HEK293 (cell line): ENCODE data around the gene CCNI2.

Experiments
- KLF16 ChIP-seq: fragments of 450-650 bp; formaldehyde crosslinking; IDR thresholded peaks from 2 replicates; pipeline ENCODE4 v1.5.1; 2017; ENCODE audit warnings: missing biosample characterization, missing genetic modification characterization
- ZFP3 ChIP-seq: fragments of 450-650 bp; formaldehyde crosslinking; IDR thresholded peaks from 2 replicates; pipeline ENCODE4 v1.5.1; 2016; ENCODE audit warnings: low read depth, missing biosample characterization, missing genetic modification characterization
- ZNF548 ChIP-seq: fragments of 450-650 bp; formaldehyde crosslinking; IDR thresholded peaks from 2 replicates; pipeline ENCODE4 v1.5.1; 2016; ENCODE audit warnings: missing biosample characterization, missing genetic modification characterization
- TF ChIP-seq, protein P1 (sequence below): fragments of 450-650 bp; formaldehyde crosslinking; IDR thresholded peaks from 2 replicates; pipeline ENCODE4 v1.5.1; 2016; ENCODE audit warnings: missing biosample characterization, missing genetic modification characterization

DNA sequence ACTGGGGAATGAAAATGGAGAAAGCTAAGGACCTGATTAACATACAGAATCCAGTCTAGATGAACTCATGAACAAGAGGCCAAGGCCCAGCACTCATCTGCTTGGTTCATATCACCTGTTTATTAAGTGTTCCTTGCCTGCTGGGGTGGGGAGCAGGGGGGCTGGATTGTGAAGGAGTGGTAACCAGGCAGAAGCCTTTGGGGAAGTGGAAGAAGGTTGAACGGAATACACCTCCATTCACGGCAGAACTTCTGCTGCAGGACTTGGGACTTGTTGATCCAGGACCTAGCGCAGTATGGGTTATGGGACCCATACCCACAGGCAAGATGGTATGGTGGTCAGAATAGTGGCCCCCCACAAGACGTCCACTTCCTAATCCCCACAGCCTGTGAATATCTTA lies 38.6 kb downstream of the CCNI2 start:
- TF ChIP-seq, protein P1, sequence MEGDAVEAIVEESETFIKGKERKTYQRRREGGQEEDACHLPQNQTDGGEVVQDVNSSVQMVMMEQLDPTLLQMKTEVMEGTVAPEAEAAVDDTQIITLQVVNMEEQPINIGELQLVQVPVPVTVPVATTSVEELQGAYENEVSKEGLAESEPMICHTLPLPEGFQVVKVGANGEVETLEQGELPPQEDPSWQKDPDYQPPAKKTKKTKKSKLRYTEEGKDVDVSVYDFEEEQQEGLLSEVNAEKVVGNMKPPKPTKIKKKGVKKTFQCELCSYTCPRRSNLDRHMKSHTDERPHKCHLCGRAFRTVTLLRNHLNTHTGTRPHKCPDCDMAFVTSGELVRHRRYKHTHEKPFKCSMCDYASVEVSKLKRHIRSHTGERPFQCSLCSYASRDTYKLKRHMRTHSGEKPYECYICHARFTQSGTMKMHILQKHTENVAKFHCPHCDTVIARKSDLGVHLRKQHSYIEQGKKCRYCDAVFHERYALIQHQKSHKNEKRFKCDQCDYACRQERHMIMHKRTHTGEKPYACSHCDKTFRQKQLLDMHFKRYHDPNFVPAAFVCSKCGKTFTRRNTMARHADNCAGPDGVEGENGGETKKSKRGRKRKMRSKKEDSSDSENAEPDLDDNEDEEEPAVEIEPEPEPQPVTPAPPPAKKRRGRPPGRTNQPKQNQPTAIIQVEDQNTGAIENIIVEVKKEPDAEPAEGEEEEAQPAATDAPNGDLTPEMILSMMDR (tag by site-specific recombination), result no peak
- TF ChIP-seq KLF16 (tag by site-specific recombination) (no peak), ZFP3 (tag by site-specific recombination) (no peak), ZNF548 (tag by site-specific recombination) (no peak)
